Posterior vena cava (tissue), 2 donors: ENCODE data around the gene PIP5K1C. TPM values are rescaled to one million over a fixed set of nuclear protein-coding genes. Genes with fewer than 3 reads are reported as not detected.

ENCODE experiments used
- DNase-seq: peaks from one replicate; pipeline ENCODE4 v3.0.0-alpha.2; 2020; ENCODE audit warnings: low spot score
- intact Hi-C, 2 donors: fragments of 100-400 bp; cut with DNase I; formaldehyde crosslinking; loops; one replicate each; pipeline versions ENCODE4 v1.14.1 to v1.14.2; 2022 to 2023
- total RNA-seq, 2 donors: library from RNA; stranded (reverse); fragmentation: NEBNext Ultra II Directional; extraction: Animal tissue kit (Norgen Biotek cat#: 25700); gene quantifications; one replicate each; pipeline ENCODE4 v1.2.1, GENCODE V29; 2021
- donor health status: DM: yes; HTN: yes; CAD: no.
- donor health status: DM: yes; HTN: yes; CAD: no.

Gene PIP5K1C
- total RNA-seq, 2 donors from 2014 or later, result 80.9 to 85.4 TPM

DNA sequence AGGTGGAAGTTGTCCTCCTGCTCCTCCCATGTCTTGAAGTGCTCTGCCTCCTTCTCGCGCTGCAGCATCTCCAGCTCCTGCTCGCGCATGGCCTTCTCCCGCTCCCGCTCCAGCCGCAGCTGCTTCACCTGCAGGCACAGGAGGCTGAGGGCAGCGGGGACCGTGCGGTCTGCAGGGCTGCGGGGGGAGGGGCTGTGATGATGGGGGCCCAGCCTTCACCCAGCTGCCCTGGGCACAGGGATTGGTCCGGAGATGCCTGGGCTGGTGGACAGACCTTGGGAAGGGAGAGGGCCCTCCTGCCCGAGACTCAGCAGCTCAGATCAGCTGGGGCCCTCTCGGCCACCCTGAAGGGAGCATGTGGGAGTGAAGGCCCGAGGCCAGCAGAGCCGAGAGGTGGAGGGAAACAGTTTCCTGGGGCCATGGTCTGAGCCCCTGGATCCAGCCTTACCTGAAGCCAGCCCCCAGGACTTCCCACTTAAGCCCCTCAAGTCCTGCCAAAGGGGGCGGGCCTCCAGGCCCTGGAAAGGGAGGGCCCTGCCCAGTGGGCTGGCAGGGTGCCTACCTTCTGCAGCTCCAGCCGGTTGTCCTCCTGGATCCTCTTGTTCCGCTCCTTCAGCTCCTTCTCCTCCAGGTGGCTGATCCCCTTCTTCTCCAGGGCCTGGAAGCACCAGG lies 80.0 kb downstream of the PIP5K1C start:
- DNase-seq, result peak; percentile 77
- intact Hi-C loops, result no loop called here

DNA sequence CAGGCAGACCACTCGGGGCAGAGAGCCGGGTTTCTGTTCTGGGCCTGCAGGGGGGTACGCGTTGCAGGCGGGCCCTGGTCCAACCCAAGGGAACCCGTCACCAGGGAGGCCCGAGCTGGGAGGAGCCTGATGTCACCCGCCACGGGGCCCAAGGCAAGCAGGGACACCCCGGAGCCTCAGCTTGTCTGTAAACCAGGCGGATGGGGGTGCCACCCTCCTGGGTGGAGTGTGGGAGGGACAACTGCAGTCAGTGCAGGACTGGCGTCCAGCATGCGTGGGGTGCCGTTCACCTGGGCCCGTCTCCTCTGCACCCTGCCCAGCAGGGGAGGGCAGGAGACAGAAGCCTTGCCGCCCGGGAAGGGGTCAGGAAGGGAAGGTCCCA lies 80.6 kb downstream of the PIP5K1C start:
- peak; percentile 78 for DNase-seq

DNA sequence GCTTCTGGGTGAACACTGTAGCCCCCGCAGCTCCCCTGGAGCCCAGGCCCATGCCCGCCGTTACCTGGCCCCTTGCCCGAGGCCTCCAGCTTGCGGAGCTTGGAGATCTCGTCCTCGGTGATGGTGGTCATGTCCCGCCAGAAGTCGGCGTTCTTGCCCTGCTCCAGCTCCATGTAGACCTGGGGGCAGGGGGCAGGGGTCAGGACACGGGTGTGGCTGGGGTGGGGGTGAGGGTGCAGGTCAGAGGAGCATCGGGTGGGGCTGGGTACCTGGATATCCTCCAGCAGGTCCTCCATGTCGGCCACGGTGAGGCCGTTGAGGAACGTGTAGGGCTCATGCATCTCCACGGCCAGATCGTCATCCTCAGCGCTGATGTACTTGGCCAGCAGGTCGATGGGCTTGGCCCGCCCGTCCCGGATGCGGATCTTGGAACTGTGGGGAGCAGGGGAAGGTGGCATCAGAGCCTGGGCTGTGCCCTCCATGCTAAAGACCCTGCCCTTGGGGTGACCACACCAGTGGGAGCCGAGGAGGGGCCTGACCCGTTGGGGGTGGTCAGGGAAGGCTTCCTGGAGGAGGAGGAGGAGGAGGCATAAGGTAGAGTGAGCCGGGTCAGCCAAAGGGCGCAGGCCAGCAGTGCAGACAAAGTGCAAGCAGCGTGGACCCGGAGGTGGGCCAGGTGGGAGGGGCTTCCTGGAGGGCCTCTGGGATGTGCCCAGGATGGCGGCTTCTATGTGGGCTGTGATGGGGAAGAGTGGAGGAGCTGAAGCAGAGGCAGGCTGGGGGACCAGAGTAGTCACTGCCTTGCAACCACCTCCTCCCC lies 81.2 kb downstream of the PIP5K1C start:
- intact Hi-C loops, result loop anchor here (2.0 to 5.0 kb wide), 2 partner anchors 32 to 72 kb away; no protein-coding TSS in a partner anchor
- DNase-seq, result peak; percentile 79

More for the DNA sequence above, 80.6 kb downstream of the PIP5K1C start:
- intact Hi-C loops, result loop anchor here (2.0 to 5.0 kb wide), 2 partner anchors 33 to 72 kb away; no protein-coding TSS in a partner anchor

DNA sequence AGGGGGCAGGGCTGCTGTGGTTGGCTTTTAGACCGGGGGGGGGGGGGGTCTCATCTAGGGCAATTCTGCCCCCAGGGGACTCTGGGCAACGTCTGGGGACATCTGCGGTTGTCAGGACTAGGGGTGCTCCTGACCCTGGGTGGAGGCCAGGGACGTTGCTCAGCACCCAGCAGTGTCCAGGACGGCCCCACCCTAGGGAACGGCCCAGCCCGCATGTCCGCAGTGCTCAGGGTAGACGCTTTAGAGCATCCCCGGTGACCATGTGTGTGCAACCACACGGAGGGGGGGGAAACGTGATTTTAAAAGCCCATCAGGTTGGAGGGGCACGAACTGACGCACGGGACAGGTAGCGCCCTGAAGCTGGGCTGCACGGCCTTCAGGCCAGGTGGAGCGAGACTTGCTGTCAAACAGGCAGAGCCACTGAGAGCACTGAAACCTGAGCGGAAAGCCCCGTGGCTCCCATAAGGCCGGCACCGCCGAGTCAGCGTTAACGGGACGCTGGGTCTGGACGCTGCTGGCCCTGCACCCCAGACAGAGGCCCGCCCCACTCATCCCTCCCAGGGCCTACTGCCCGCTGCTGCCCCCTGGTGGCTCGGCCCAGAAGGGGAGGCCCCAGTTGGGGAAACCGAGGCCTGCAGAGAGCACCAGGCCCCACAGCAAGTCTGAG lies 82.0 kb downstream of the PIP5K1C start:
- intact Hi-C loops, result loop anchor here (2.0 to 5.0 kb wide), 2 partner anchors 31 to 71 kb away; no protein-coding TSS in a partner anchor
- peak; percentile 93 for DNase-seq

DNA sequence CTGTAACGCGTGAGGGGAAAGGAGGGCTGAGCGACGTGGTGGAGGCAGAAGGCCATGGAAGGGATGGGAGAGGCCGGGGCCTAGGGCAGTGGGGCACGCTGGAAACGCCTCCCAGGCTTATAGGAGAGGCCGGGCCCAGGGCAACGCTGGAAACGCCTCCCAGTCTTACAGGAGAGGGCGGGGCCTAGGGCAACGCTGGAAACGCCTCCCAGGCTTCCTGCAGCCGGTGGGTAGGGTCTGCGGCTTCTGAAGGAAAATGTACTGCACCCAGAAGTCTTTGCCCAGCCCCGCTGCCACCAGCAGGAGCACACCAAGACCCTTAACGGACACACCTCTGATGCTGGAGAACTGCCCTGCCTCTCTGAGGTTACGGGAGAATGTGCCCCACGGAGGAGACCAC lies 82.8 kb downstream of the PIP5K1C start:
- peak; percentile 67 for DNase-seq

DNA sequence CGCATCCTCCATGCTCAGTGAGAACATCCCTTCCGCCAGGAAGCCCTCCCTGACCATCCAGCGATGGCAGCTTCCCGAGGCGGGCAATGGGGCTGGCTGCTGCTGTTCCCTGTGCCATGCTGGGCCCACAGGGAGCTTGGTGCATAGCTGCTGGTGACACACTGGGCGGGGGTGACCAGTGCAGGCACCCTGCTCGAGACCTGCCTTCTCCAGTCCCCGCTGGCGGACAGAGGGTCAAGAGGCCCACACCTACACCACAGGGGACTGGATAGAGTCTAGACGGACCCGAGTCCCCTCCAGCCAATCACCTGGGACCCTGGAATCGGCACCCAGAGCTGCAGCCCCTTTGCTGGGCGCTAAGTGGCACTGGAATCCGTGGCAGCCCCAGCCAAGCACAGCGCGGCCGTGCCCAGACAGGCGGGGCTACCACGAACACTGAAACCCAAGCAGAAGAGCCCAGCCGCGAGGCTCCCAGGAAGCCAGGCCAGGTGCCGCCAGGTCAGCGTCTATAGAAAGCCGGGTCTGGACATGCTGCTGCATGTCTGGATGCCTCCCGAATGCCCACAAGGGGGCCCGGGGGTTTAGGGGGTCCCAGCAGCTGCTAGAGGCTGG lies 84.6 kb downstream of the PIP5K1C start:
- intact Hi-C loops, result loop anchor here in 1 of 2 donors (5.0 kb wide), 1 partner anchor 68 kb away; no protein-coding TSS in a partner anchor
- DNase-seq, result peak; percentile 78

More for the DNA sequence above, 82.8 kb downstream of the PIP5K1C start:
- intact Hi-C loops, result loop anchor here in 1 of 2 donors (5.0 kb wide), 1 partner anchor 70 kb away; no protein-coding TSS in a partner anchor

DNA sequence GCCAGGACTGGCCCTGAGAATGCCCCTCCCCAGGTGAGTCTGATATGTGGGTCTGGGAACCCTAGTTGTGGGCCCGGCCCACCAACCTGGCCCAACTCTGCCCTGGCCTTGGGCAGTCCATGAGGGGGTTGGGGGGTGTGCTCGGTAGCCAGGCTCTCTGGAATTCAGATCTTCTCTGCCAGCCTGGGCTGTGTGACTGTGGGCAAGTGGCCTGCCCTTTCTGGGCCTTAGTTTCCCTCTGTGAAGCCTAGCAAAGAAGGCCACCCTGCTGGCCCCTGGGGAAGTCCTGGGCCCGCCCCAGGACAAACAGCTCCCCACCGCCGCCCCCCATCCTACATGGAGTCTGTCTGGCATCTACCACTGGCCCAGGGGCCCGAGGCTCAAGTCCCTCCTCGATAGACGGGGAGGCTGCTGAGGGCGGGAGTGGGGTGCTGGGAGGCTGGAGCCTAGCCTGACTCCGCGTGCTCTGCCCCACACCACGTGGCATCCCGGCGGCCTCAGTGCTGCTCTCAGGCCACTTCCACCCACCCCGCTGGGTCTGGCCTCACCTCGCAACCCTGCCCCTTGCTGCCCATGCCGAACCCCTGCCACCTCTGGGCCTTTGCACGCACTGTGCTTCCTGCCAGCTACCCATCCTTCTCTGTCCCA lies 85.3 kb downstream of the PIP5K1C start:
- intact Hi-C loops, result loop anchor here in 1 of 2 donors (5.0 kb wide), 1 partner anchor 68 kb away; no protein-coding TSS in a partner anchor
- DNase-seq, result peak; percentile 77

DNA sequence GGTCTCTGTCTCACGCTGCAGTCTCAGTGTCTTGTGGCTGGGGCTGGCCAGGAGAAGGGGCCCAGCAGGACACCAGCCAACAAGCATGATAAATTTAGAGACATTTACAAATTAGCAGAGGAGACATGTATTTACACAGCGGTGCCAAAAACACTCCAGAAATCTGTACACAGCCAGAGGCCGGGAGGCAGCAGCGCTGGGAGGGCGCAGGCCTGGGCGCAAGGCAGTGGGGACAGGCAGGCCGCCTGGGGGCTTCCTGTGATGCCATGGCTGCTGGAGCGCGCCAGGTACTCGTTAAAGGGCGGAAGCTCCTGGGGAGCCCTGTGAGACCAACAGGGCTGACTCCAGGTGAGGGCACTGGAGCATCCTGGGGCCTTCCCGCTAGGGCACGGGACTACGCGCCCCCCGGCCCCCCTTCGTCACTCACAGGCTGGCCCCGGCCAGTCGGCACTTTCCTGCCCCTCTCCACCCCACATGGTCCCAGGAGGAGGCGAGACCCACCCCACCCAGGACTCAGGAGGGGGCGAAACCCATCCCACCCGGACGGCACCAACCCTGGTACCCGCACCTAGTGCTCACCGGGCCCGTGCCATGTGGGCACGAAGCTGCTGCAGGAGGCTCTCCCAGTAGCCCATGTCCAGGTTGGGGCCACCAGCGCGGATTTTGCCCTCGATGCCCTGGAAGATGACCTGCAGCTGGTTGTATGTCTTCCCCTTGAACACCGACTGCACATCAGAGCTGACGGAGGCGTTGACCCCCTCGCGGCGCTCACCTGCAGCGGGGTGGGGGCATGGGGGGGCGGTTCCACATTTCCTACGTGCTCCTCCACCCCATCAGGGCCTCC lies 86.2 kb downstream of the PIP5K1C start:
- intact Hi-C loops, result no loop called here

DNA sequence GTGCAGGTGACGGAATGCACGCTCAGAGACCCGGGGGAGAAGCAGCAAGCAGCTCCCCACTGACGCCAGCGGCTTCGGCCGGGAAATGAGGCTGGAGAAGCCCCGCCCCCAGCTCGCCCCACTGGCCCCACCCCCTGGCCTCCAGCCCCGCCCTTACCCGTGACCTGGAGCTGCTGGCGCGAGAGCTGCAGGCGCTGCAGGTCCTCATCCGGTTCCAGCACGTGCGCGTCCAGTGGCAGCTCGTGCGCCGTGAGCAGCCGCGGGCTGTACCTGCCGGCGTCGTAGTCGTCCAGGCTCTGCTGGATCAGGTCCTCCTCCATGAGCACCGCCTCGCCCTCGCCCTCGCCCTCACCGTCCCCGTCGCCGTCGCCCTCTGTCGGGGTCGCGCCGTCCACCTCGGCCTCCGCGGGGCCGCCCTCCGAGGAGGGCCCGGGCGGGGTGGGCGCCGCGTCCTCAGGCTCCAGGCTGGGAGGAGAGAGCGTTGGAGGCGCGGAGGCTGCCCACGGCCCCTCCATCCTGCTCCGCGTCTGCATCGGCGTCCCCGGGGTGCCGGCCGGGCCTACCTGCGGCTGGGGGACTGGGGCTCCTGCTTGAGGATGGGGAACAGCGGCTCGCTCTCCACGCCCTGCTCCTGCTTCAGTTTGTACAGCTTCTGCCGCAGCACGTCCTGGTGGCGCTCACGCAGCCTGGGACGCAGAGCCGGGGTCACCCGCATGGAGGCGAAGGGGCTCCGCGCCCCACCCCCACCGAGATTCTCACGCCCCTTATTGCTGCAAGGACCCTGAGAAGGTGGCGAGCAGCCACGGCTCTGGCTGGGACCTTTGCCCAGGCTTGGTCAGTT lies 87.1 kb downstream of the PIP5K1C start:
- DNase-seq, result peak; percentile 82
- intact Hi-C loops, result no loop called here

More for the DNA sequence above, 86.2 kb downstream of the PIP5K1C start:
- DNase-seq, result peak; percentile 74

GRCh38 chr19:3612330-3612729 lies 87.9 kb downstream of the PIP5K1C start:
- intact Hi-C loops, result no loop called here
- peak; percentile 80 for DNase-seq

- no peak for DNase-seq
- intact Hi-C loops, result no loop called here
Measured at GRCh38 chr19:3611841-3612240, 88.4 kb downstream of the PIP5K1C start.

DNA sequence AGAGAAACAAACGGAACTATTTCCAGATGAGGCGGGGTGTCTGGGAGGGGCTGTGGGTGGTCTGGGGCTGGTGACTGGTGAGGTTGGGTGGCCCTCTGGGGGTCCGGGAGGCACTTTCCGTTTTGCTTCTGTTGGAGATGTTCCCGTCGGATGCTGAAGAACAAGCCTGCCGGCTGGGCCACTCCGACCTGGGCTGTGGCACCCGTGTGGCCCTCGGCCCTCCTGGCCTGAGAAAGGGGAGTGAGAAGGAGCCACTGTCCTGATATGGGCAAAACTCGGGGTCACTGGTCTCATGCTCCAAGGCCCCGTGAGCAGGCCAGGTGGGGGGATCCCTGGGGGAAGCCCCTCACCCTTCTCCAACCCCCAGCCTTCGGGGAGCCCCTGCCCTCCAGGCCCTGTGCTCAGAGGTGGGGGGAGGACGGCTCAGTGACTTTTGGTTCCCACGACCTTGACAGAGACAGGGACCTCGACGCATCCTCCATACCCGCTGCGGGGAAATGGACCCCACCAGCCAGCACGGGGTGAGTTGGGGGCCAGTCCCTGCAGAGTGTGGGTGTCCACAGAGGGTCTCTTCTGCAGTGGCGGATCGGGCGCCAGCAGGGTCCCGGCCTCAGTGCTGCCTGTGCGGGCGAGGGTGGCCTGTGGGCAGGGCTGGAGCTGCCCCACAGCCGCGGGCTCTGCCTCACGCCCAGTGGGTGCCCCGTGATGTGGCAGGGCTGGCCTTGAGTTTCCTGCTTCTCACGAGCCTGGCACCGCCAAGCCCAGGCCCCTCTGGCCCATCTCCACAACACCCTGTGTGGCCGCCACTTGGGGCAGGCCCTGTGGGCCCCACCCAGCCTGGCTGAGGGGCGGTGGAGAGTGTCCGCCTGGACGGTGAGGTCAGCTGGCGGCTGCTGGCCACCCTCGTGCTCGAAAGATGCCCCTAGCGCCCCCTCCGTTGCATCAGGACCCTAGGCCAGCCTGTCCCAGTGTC lies 89.2 kb downstream of the PIP5K1C start:
- DNase-seq, result no peak
- intact Hi-C loops, result loop anchor here in 1 of 2 donors (1.0 kb wide), 1 partner anchor 144 kb away; no protein-coding TSS in a partner anchor

DNA sequence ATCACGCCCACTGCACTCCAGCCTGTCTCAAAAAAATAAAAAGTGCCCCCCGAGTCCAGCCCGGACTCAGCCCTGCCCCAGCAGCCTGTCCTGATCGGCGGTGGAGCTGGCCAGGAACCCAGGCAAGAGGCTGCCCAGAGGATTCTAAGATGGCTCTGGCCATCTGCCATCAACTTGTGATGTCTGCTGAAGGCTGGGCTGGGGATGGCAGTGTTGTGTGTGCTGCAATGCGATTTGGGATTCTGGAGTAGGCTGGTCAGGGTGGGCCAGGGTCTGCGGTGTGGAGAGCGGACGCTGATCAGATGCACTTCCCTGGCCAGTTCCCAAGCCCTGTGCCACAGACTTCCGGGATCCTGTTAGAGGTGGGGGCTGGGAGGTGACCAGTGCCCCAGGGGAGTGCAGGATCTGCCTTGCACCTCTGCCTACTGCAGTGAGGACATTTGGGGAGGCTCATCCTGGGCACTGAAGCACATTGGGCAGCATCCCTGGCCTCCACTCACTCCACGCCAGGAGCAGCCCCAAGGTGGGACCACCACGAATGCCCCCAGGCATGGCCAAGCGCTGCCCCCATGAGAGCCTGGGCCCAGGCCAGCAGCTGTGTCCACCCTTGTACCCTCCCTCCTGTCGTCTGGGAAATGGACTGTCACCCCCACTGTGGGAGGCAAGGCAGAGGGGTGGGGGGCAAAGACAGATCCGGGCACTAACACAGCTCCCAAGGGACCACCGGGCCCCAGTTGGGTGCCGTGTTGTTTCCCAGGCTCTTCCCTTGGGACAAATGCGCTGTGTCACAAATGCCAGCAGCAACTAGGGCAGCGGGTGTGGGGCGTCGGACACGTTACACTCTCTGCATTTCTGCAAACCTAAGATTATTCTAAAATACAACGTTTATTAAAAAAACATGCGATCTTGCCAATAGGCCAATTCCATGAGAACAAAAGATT lies 90.2 kb downstream of the PIP5K1C start:
- intact Hi-C loops, result loop anchor here in 1 of 2 donors (1.0 kb wide), 1 partner anchor 143 kb away; no protein-coding TSS in a partner anchor
- no peak for DNase-seq

GRCh38 chr19:3608750-3609322 lies 91.4 kb downstream of the PIP5K1C start:
- intact Hi-C loops, result no loop called here

More at GRCh38 chr19:3608750-3609322, 91.4 kb downstream of the PIP5K1C start:
- no peak for DNase-seq
